22Rv1 (cell line): ENCODE results near the gene TEKTIP1.
"Not testable (repeated sequence)": the region's sequence is repeated elsewhere in the genome, so short reads cannot be mapped to it uniquely, and the experiment has no call there.

Experiments
- H3K27ac ChIP-seq: fragments of 450-650 bp; 2 replicates; pipeline ENCODE4 v1.5.1; 2017
- CTCF ChIP-seq: fragments of 450-650 bp; IDR thresholded peaks from 2 replicates; pipeline ENCODE4 v1.5.1; 2017; ENCODE audit warnings: mild to moderate bottlenecking
- ZFX ChIP-seq: fragments of 450-650 bp; IDR thresholded peaks from 2 replicates; pipeline ENCODE4 v1.6.1; 2017; ENCODE audit warnings: antibody characterized with exemption, borderline replicate concordance

The TEKTIP1 gene

GRCh38 chr19:3577723-3578344, 38.9 kb downstream of the TEKTIP1 start:
- no peak overlapping the region for H3K27ac ChIP-seq
- TF ChIP-seq ZFX (no peak), CTCF (no peak)

GRCh38 chr19:3578390-3578789, 39.4 kb downstream of the TEKTIP1 start:
- H3K27ac ChIP-seq: peak overlapping the region; percentile 40; the same call in 1 of the 2 replicates
- TF ChIP-seq CTCF (no peak), ZFX (no peak)

GRCh38 chr19:3580156-3580934, 41.4 kb downstream of the TEKTIP1 start:
- no peak for TF ChIP-seq CTCF
- no peak for TF ChIP-seq ZFX
- H3K27ac ChIP-seq: peak overlapping the region; percentile 40; the same call in 1 of the 2 replicates

GRCh38 chr19:3581792-3582191, 42.8 kb downstream of the TEKTIP1 start:
- H3K27ac ChIP-seq: not testable (repeated sequence)

- not testable (repeated sequence) for H3K27ac ChIP-seq
Observed at GRCh38 chr19:3584036-3584802, 45.2 kb downstream of the TEKTIP1 start.

- H3K27ac ChIP-seq: no peak within 1 kb of the TSS
Observed at GRCh38 chr19:3585301-3586126, 46.5 kb downstream of the TEKTIP1 start, which contains the start of gene GIPC3. Gene GIPC3 (plus strand): TSS chr19:3585478. CDS start chr19:3585598, 120 bp downstream.

GRCh38 chr19:3586127-3586626, 47.2 kb downstream of the TEKTIP1 start:
- peak; percentile 75 for TF ChIP-seq CTCF
- TF ChIP-seq ZFX: no peak
- peak overlapping the region; percentile 50 for H3K27ac ChIP-seq

More at GRCh38 chr19:3585301-3586126, 46.5 kb downstream of the TEKTIP1 start, which contains the start of gene GIPC3:
- no peak for TF ChIP-seq CTCF
- TF ChIP-seq ZFX: no peak
